OCI-LY7 (cell line): ENCODE data around the gene A2M. TPM values are rescaled to one million over a fixed set of nuclear protein-coding genes. Genes with fewer than 3 reads are reported as not detected.

ENCODE experiments used
- BruUV-seq: library from RNA; stranded (reverse); fragments of 400-500 nt; replicated peaks from 2 replicates; lab custom pipeline; 2021; lab: Mats Ljungman, UMichigan
- CTCF ChIA-PET: fragments of 300-600 bp; sonication (Branson Sonifier 250); formaldehyde crosslinking; loops from one replicate; lab custom pipeline; 2022; ENCODE audit warnings: antibody characterized with exemption; ENCODE audit not compliant: unreplicated experiment; lab: Charles Lee
- POLR2A ChIA-PET: fragments of 300-600 bp; sonication (Branson Sonifier 250); formaldehyde crosslinking; loops from one replicate; lab custom pipeline; 2022; ENCODE audit warnings: antibody characterized with exemption; lab: Charles Lee
- DNase-seq: peaks from one replicate; pipeline ENCODE4 v3.0.0-alpha.2; 2015; ENCODE audit warnings: low spot score
- H2AFZ ChIP-seq: fragments of 200-600 bp; sonication (generic), shearing (Covaris generic); 2 replicates; pipeline ENCODE4 v1.6.1; 2014; ENCODE audit warnings: mild to moderate bottlenecking, antibody characterized with exemption, low read length, moderate library complexity
- H3K27ac ChIP-seq: fragments of 200-600 bp; sonication (generic); 2 replicates; pipeline ENCODE4 v1.5.1; 2014; ENCODE audit warnings: mixed run types, low read depth, mild to moderate bottlenecking, moderate library complexity, low read length, inconsistent platforms; ENCODE audit not compliant: poor library complexity, severe bottlenecking
- H3K36me3 ChIP-seq: fragments of 200-600 bp; sonication (generic); 2 replicates; pipeline ENCODE4 v1.6.1; 2014; ENCODE audit warnings: mild to moderate bottlenecking, antibody characterized with exemption, low read length, moderate library complexity, mixed read lengths; ENCODE audit not compliant: insufficient read depth
- H3K4me1 ChIP-seq: fragments of 200-600 bp; sonication (generic); 2 replicates; pipeline ENCODE4 v1.5.1; 2014; ENCODE audit warnings: mild to moderate bottlenecking, low read length; ENCODE audit not compliant: insufficient read depth, poor library complexity, severe bottlenecking
- H3K4me2 ChIP-seq: fragments of 200-600 bp; sonication (generic); 2 replicates; pipeline ENCODE4 v1.6.1; 2014; ENCODE audit warnings: mild to moderate bottlenecking, low read length
- H3K4me3 ChIP-seq: fragments of 200-600 bp; sonication (generic); 2 replicates; pipeline ENCODE4 v1.5.1; 2014; ENCODE audit warnings: mild to moderate bottlenecking, low read depth, low read length; ENCODE audit not compliant: poor library complexity, severe bottlenecking
- H3K79me2 ChIP-seq: fragments of 200-600 bp; sonication (generic); 2 replicates; pipeline ENCODE4 v1.6.1; 2016; ENCODE audit warnings: low read depth, mild to moderate bottlenecking, low read length, moderate library complexity, mixed read lengths; ENCODE audit not compliant: insufficient read depth
- H3K9me2 ChIP-seq: fragments of 200-600 bp; sonication (generic); 2 replicates; pipeline ENCODE4 v1.6.1; 2016; ENCODE audit warnings: mild to moderate bottlenecking, low read length, mixed read lengths; ENCODE audit not compliant: insufficient read depth
- H3K9me3 ChIP-seq: fragments of 200-600 bp; sonication (generic); 2 replicates; pipeline ENCODE4 v1.6.1; 2014; ENCODE audit warnings: mild to moderate bottlenecking, mixed run types, low read length, mixed read lengths
- H4K20me1 ChIP-seq: fragments of 200-600 bp; sonication (generic); 2 replicates; pipeline ENCODE4 v1.6.1; 2014; ENCODE audit warnings: mild to moderate bottlenecking, antibody characterized with exemption, low read length, moderate library complexity, mixed read lengths; ENCODE audit not compliant: insufficient read depth
- CTCF ChIP-seq: fragments of 200-600 bp; sonication (generic); conservative IDR thresholded peaks from 2 replicates; pipeline ENCODE4 v1.5.1; 2014; ENCODE audit warnings: mild to moderate bottlenecking, antibody characterized with exemption, low read length, moderate library complexity, mixed read lengths
- EZH2phosphoT487 ChIP-seq: fragments of 200-600 bp; sonication (generic); IDR thresholded peaks from 2 replicates; pipeline ENCODE4 v1.6.1; 2018; ENCODE audit warnings: low read depth, borderline replicate concordance, mild to moderate bottlenecking, mixed run types, antibody characterized with exemption, low read length, moderate library complexity, mixed read lengths
- intact Hi-C: fragments of 100-400 bp; cut with micrococcal nuclease; formaldehyde crosslinking; loops from one replicate; pipeline ENCODE4 v1.10.0; 2022; ENCODE audit not compliant: unreplicated experiment
- total RNA-seq, 2 experiments: library from RNA; depleted of rRNA in 1 of 2; stranded (reverse); fragments of >200 nt in 1 of 2; shearing (Covaris generic) in 1 of 2; gene quantifications; 2 replicates each; pipeline ENCODE4 v1.2.3, GENCODE V29; 2014 to 2022

The A2M gene
- total RNA-seq, 2 experiments from 2014 or later = not detected

GRCh38 chr12:9074484-9075137 is 41.1 kb downstream of the A2M start:
- CTCF ChIA-PET = no interaction called here
- Histone ChIP-seq H3K27ac (no peak overlapping the region), H4K20me1 (no peaks in the 10 kb centered on the region), H3K4me3 (no peak overlapping the region), H2AFZ (no peak overlapping the region), H3K4me2 (no peak overlapping the region), H3K36me3 (no peaks in the 10 kb centered on the region), H3K4me1 (no peaks in the 10 kb centered on the region), H3K9me2 (no peaks in the 10 kb centered on the region), H3K9me3 (no peaks in the 10 kb centered on the region), H3K79me2 (no peaks in the 10 kb centered on the region)
- DNase-seq = no peak
- intact Hi-C loops = loop anchor here (5.0 kb wide), 1 partner anchor 52 kb away; no protein-coding TSS in a partner anchor
- BruUV-seq = no TSS peak
- TF ChIP-seq CTCF (no peak), EZH2phosphoT487 (no peak)
- POLR2A ChIA-PET = no interaction called here

GRCh38 chr12:9073076-9073475 is 42.6 kb downstream of the A2M start:
- no peak overlapping the region for H3K4me2 ChIP-seq
- no peak overlapping the region for H3K4me3 ChIP-seq
- ChIA-PET POLR2A (no interaction called here), CTCF (no interaction called here)
- H3K79me2 ChIP-seq = no peaks in the 10 kb centered on the region
- no TSS peak for BruUV-seq
- H3K9me3 ChIP-seq = no peaks in the 10 kb centered on the region
- H3K36me3 ChIP-seq = no peaks in the 10 kb centered on the region
- H2AFZ ChIP-seq = no peak overlapping the region
- H3K9me2 ChIP-seq = no peaks in the 10 kb centered on the region
- intact Hi-C loops = no loop called here
- no peaks in the 10 kb centered on the region for H4K20me1 ChIP-seq
- H3K4me1 ChIP-seq = no peaks in the 10 kb centered on the region
- no peak overlapping the region for H3K27ac ChIP-seq
- TF ChIP-seq EZH2phosphoT487 = no peak
- TF ChIP-seq CTCF = no peak
- no peak for DNase-seq

- H3K4me2 ChIP-seq = no peak overlapping the region
- H3K4me1 ChIP-seq = no peaks in the 10 kb centered on the region
- H3K36me3 ChIP-seq = no peaks in the 10 kb centered on the region
- CTCF ChIA-PET = no interaction called here
- no peak overlapping the region for H3K27ac ChIP-seq
- no TSS peak for BruUV-seq
- intact Hi-C loops = no loop called here
- H3K4me3 ChIP-seq = no peak overlapping the region
- H3K9me3 ChIP-seq = no peaks in the 10 kb centered on the region
- H3K79me2 ChIP-seq = no peaks in the 10 kb centered on the region
- no peaks in the 10 kb centered on the region for H3K9me2 ChIP-seq
- no peak for DNase-seq
- no peaks in the 10 kb centered on the region for H4K20me1 ChIP-seq
- no peak for TF ChIP-seq CTCF
- no peak for TF ChIP-seq EZH2phosphoT487
- POLR2A ChIA-PET = no interaction called here
- no peak overlapping the region for H2AFZ ChIP-seq
Measured at GRCh38 chr12:9072481-9073038, 43.2 kb downstream of the A2M start.
